ENCODE measurements around the gene NCKAP5.

The NCKAP5 gene

GRCh38 chr2:133437492-133437891 lies 130.8 kb downstream of the NCKAP5 start:
- in situ Hi-C loops (cut with MboI; ENCODE audit: low pct_unique_long_range_greater_than_20kb, low sequenced_read_pairs, unreplicated experiment), result no loop called here
- no peak for TF ChIP-seq CTCF (IDR thresholded peaks at IDR 0.05; ENCODE audit: extremely low read depth, insufficient read depth, missing control alignments)

GRCh38 chr2:133434959-133435668 lies 133.1 kb downstream of the NCKAP5 start:
- TF ChIP-seq CTCF (IDR thresholded peaks at IDR 0.05; ENCODE audit: extremely low read depth, insufficient read depth, missing control alignments), result no peak
- in situ Hi-C loops (cut with MboI; ENCODE audit: low pct_unique_long_range_greater_than_20kb, low sequenced_read_pairs, unreplicated experiment), result no loop called here
- no peak for DNase-seq (ENCODE audit: low spot score)

More at GRCh38 chr2:133437492-133437891, 130.8 kb downstream of the NCKAP5 start:
- no peak for DNase-seq (ENCODE audit: low spot score)

GRCh38 chr2:133433455-133434451 lies 134.5 kb downstream of the NCKAP5 start:
- in situ Hi-C loops (cut with MboI; ENCODE audit: low pct_unique_long_range_greater_than_20kb, low sequenced_read_pairs, unreplicated experiment), result no loop called here
- DNase-seq (ENCODE audit: low spot score), result no peak
- no peak for TF ChIP-seq CTCF (IDR thresholded peaks at IDR 0.05; ENCODE audit: extremely low read depth, insufficient read depth, missing control alignments)

DNA sequence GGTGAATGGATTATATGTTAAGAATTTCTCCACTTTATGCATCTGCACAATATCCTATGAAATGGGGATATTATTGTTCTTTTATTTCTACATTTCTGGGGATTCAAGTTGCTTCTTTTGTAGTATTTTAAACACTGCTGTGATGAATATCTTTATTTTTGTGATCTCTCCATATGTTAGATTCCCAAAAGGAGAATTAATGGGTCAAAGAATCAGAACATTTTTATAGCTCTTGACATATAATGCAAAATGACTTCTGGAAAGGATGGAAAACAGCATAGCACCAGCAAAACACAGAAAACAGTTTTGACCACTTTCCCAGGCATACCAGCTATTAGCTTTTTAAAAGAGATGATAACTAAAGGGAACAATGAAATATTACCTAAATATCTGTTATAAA lies 135.5 kb downstream of the NCKAP5 start:
- no peak for DNase-seq (ENCODE audit: low spot score)
- no peak for TF ChIP-seq CTCF (IDR thresholded peaks at IDR 0.05; ENCODE audit: extremely low read depth, insufficient read depth, missing control alignments)
- in situ Hi-C loops (cut with MboI; ENCODE audit: low pct_unique_long_range_greater_than_20kb, low sequenced_read_pairs, unreplicated experiment), result no loop called here

DNA sequence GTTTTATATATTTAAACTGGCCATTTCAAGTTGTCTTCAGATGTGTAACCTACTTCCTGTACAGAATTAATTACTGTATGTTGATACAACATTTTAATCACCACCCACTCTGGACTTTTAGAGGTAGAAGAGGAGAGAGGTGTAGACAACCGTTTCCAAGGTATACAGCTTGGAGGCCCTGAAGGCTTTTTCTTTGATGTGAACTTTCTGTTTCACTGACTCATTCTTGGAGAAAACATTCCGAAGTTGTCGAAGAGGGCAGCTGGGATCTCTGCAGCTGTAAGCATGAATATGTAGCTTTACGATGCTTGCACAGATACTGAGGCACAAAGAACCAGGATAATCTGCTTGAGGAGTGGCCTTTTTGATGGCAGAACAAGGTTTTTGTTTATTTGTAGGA lies 137.0 kb downstream of the NCKAP5 start:
- DNase-seq (ENCODE audit: low spot score), result no peak
- no peak for TF ChIP-seq CTCF (IDR thresholded peaks at IDR 0.05; ENCODE audit: extremely low read depth, insufficient read depth, missing control alignments)
- in situ Hi-C loops (cut with MboI; ENCODE audit: low pct_unique_long_range_greater_than_20kb, low sequenced_read_pairs, unreplicated experiment), result no loop called here

DNA sequence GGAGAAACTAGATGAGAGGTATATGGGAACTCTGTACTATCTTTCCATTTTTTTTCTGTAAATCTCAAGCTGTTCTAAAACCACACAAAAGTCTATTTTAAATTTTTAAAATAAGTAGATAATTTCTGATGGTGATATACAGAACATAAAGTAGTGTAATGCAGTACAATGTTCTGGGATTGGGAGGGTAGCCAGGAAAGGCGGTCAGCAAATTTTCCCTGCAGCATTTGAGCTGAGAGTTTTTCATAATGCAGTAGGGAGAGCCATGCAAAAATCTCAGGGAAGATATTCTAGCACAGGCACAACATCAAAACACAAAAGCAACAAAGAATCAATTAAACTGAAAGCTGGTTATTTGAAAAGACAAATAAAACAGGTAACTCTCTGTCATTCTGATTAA lies 141.5 kb downstream of the NCKAP5 start:
- in situ Hi-C loops (cut with MboI; ENCODE audit: low pct_unique_long_range_greater_than_20kb, low sequenced_read_pairs, unreplicated experiment), result no loop called here
- no peak for TF ChIP-seq CTCF (IDR thresholded peaks at IDR 0.05; ENCODE audit: extremely low read depth, insufficient read depth, missing control alignments)
- DNase-seq (ENCODE audit: low spot score), result no peak
